Measurements from ENCODE around the gene B4GALT2. TPM values are rescaled to one million over a fixed set of nuclear protein-coding genes. Genes with fewer than 3 reads are reported as not detected.

The B4GALT2 gene
- total and polyA plus RNA-seq, 9 of the 15 experiments (the other 6 are each of a cell fraction or from before 2014, with no cell fraction given) = 1.3 to 86.8 (median 43.8) TPM

GRCh38 chr1:43938892-43939587 is 40.0 kb upstream of the B4GALT2 start:
- POLR2A ChIA-PET = interaction anchor here (0.6 to 1.5 kb wide), 5 partner anchors 10 to 426 kb away, joined by 3 to 5 read pairs (median 3); no protein-coding TSS in a partner anchor
- 78% methylated on average over 3 of the region's 3 CpGs for WGBS (ENCODE audit: insufficient coverage, low coverage, missing lambda C conversion rate)
- Histone ChIP-seq H3K9ac (ENCODE audit: insufficient read depth in 1 of 2, low read depth in 2 of 2, low read length in 2 of 2) (no peak overlapping the region; a peak in 1 of 4 replicates), H2AFZ (ENCODE audit: low read depth, low read length) (no peak overlapping the region), H3K4me2 (ENCODE audit: insufficient read depth, low read length) (no peak overlapping the region), H3K27ac (ENCODE audit: extremely low read depth, low read depth, low read length) (no peak overlapping the region), H3K27me3 (ENCODE audit: control insufficient read depth in 2 of 2, insufficient read depth in 2 of 2, low read length in 2 of 2) (no peaks in the 10 kb centered on the region), H3K36me3 (ENCODE audit: control insufficient read depth, insufficient read depth, low read length) (peaks cover 4% of the 10 kb centered on the region; the same call in 2 of the 3 replicates), H3K4me1 (replicated peaks in 1 of 2; ENCODE audit: control insufficient read depth in 2 of 2, insufficient read depth in 2 of 2, low read length in 2 of 2) (peaks cover 11 to 15% of the 10 kb centered on the region in 2 experiments; a peak in 4 of 5 replicates), H3K79me2 (ENCODE audit: control insufficient read depth, insufficient read depth, low read length) (no peaks in the 10 kb centered on the region), H3K4me3 (no peak overlapping the region), H3K9me1 (ENCODE audit: control insufficient read depth, insufficient read depth, low read length) (peaks cover 9% of the 10 kb centered on the region), H3K9me3 (replicated peaks; ENCODE audit: control insufficient read depth, insufficient read depth, low read depth, low read length) (no peaks in the 10 kb centered on the region), H4K20me1 (replicated peaks; ENCODE audit: control insufficient read depth, insufficient read depth, low read length) (0 out of 2 replicates have a peak, but pooled peaks cover 3% of the 10 kb centered on the region)
- intact Hi-C loops (cut with micrococcal nuclease) (no loop called here), in situ Hi-C loops (cut with MboI) (loop anchor here (5.0 to 10.0 kb wide), 2 partner anchors 412 to 704 kb away; no protein-coding TSS in a partner anchor)
- DNase-seq (ENCODE audit: extremely low read depth in 1 of 4, low spot score in 3 of 4) = no peak
- peak; percentile 32 for FAIRE-seq
- no peak for ATAC-seq
- CTCF ChIA-PET (ENCODE audit: low intra/inter-chr PET ratio) = no interaction called here
- BruUV-seq (replicated peaks) = no TSS peak
- TF ChIP-seq ASH1L (IDR thresholded peaks at IDR 0.05; ENCODE audit: borderline replicate concordance, low read depth, partially characterized antibody) (no peak), CTCFL (IDR thresholded peaks at IDR 0.05; ENCODE audit: borderline replicate concordance, insufficient read depth, low read depth, low read length, poor library complexity, severe bottlenecking) (no peak), RNF2 (IDR thresholded peaks at IDR 0.05) (no peak), THAP12 (CRISPR knock-in tag; IDR thresholded peaks at IDR 0.05) (peak; percentile 35; the same call in 1 of the 2 replicates), CTCF (IDR thresholded peaks at IDR 0.05 in 2 of 3, conservative IDR thresholded peaks at IDR 0.05 in 1 of 3; ENCODE audit: insufficient read depth in 2 of 3, low read depth in 1 of 3, low read length in 3 of 3) (peak in 1 of 3 experiments; percentile 2; a peak in 1 of 6 replicates), ZFPM2 (CRISPR knock-in tag; IDR thresholded peaks at IDR 0.05) (no peak), HNRNPK (IDR thresholded peaks at IDR 0.05; ENCODE audit: low read depth, low read length, poor library complexity, severe bottlenecking) (peak; percentile 64), SUPT5H (IDR thresholded peaks at IDR 0.05) (no peak), RBM25 (IDR thresholded peaks at IDR 0.05; ENCODE audit: low read depth, low read length, severe bottlenecking) (no peak), ZNF175 (CRISPR knock-in tag; IDR thresholded peaks at IDR 0.05; ENCODE audit: low read depth) (no peak), RAD21 (CRISPR knock-in tag; conservative IDR thresholded peaks at IDR 0.05 in 1 of 2, IDR thresholded peaks at IDR 0.05 in 1 of 2) (peak in 1 of 2 experiments; percentile 19; a peak in 1 of 4 replicates), ZNF274 (IDR thresholded peaks at IDR 0.05; ENCODE audit: borderline replicate concordance, low read depth, low read length) (no peak), ZBTB17 (CRISPR knock-in tag; IDR thresholded peaks at IDR 0.05) (no peak), MYNN (IDR thresholded peaks at IDR 0.05) (no peak), MYNN (CRISPR knock-in tag; IDR thresholded peaks at IDR 0.05) (no peak)

Measured in K562 (cell line).